ENCODE data around the gene GAPVD1.

- TF ChIP-seq CTCF (IDR thresholded peaks at IDR 0.05; ENCODE audit: insufficient read depth, low read length) (no peak), REST (IDR thresholded peaks at IDR 0.05; ENCODE audit: insufficient replicate concordance, low read depth) (no peak), SPI1 (IDR thresholded peaks at IDR 0.05; ENCODE audit: borderline replicate concordance, low read depth) (no peak)
Observed at GRCh38 chr9:125329978-125330377, 68.4 kb downstream of the GAPVD1 start.
